H9 (cell line): Measurements from ENCODE around the gene BPGM. TPM values are rescaled to one million over a fixed set of nuclear protein-coding genes. Genes with fewer than 3 reads are reported as not detected.

Experiments
- DNase-seq: peaks from one replicate; pipeline ENCODE4 v3.0.0-alpha.2; 2017
- H2AFZ ChIP-seq: one replicate; pipeline ENCODE4 v1.6.1; 2013; ENCODE audit warnings: mild to moderate bottlenecking, low read length, control low read depth, moderate library complexity
- H2AK5ac ChIP-seq: 2 replicates; pipeline ENCODE4 v1.6.1; 2013; ENCODE audit warnings: low read length, control low read depth, mixed read lengths; ENCODE audit not compliant: insufficient read length
- H2BK120ac ChIP-seq: one replicate; pipeline ENCODE4 v1.6.1; 2013; ENCODE audit warnings: low read depth, mild to moderate bottlenecking, low read length, control low read depth, inconsistent platforms; ENCODE audit not compliant: poor library complexity, severe bottlenecking
- H2BK12ac ChIP-seq: 2 replicates; pipeline ENCODE4 v1.6.1; 2013; ENCODE audit warnings: low read length, control low read depth, mixed read lengths, low read depth; ENCODE audit not compliant: insufficient read length
- H2BK15ac ChIP-seq: 2 replicates; pipeline ENCODE4 v1.6.1; 2013; ENCODE audit warnings: low read depth, low read length, control low read depth
- H2BK20ac ChIP-seq: one replicate; pipeline ENCODE4 v1.6.1; 2013; ENCODE audit warnings: low read depth, mild to moderate bottlenecking, low read length, control low read depth, inconsistent platforms; ENCODE audit not compliant: poor library complexity, severe bottlenecking
- H2BK5ac ChIP-seq: 2 replicates; pipeline ENCODE4 v1.6.1; 2013; ENCODE audit warnings: low read length, control low read depth, mixed read lengths; ENCODE audit not compliant: insufficient read length
- H3K14ac ChIP-seq: 2 replicates; pipeline ENCODE4 v1.6.1; 2013; ENCODE audit warnings: low read length, control low read depth; ENCODE audit not compliant: insufficient read depth
- H3K18ac ChIP-seq: 2 replicates; pipeline ENCODE4 v1.6.1; 2013; ENCODE audit warnings: low read depth, mild to moderate bottlenecking, mixed read lengths, low read length, control low read depth; ENCODE audit not compliant: insufficient read length
- H3K23ac ChIP-seq: 2 replicates; pipeline ENCODE4 v1.6.1; 2013; ENCODE audit warnings: low read length, control low read depth, mixed read lengths, low read depth; ENCODE audit not compliant: insufficient read length
- H3K23me2 ChIP-seq: 2 replicates; pipeline ENCODE4 v1.6.1; 2013; ENCODE audit warnings: low read depth, mild to moderate bottlenecking, mixed read lengths, low read length, control low read depth; ENCODE audit not compliant: insufficient read length, poor library complexity, severe bottlenecking
- H3K27ac ChIP-seq: 2 replicates; pipeline ENCODE4 v1.5.1; 2013; ENCODE audit warnings: low read length, control low read depth, mixed read lengths, low read depth; ENCODE audit not compliant: insufficient read length
- H3K27me3 ChIP-seq: 2 replicates; pipeline ENCODE4 v1.6.1; 2013; ENCODE audit warnings: low read length, control low read depth, inconsistent platforms; ENCODE audit not compliant: insufficient read depth
- H3K4ac ChIP-seq: 2 replicates; pipeline ENCODE4 v1.6.1; 2013; ENCODE audit warnings: low read depth, mild to moderate bottlenecking, control low read depth, inconsistent platforms, low read length, moderate library complexity
- H3K4me1 ChIP-seq: 2 replicates; pipeline ENCODE4 v1.6.1; 2013; ENCODE audit warnings: low read length, control low read depth, inconsistent platforms; ENCODE audit not compliant: insufficient read depth
- H3K4me2 ChIP-seq: 2 replicates; pipeline ENCODE4 v1.6.1; 2013; ENCODE audit warnings: low read length, control low read depth, mixed read lengths; ENCODE audit not compliant: insufficient read length, insufficient read depth
- H3K56ac ChIP-seq: 2 replicates; pipeline ENCODE4 v1.6.1; 2013; ENCODE audit warnings: low read depth, mild to moderate bottlenecking, mixed read lengths, low read length, control low read depth; ENCODE audit not compliant: insufficient read length
- H3K79me1 ChIP-seq: 2 replicates; pipeline ENCODE4 v1.6.1; 2013; ENCODE audit warnings: low read depth, mild to moderate bottlenecking, moderate library complexity, low read length, control low read depth, inconsistent platforms; ENCODE audit not compliant: insufficient read depth, poor library complexity, severe bottlenecking
- H3K79me2 ChIP-seq: 2 replicates; pipeline ENCODE4 v1.6.1; 2013; ENCODE audit warnings: low read length, control low read depth, inconsistent platforms; ENCODE audit not compliant: insufficient read depth
- H3K9ac ChIP-seq: 2 replicates; pipeline ENCODE4 v1.6.1; 2013; ENCODE audit warnings: low read length, control low read depth, mixed read lengths; ENCODE audit not compliant: insufficient read length; ENCODE audit errors: extremely low read depth
- H3K9me3 ChIP-seq: one replicate; pipeline ENCODE4 v1.6.1; 2013; ENCODE audit warnings: low read depth, low read length, inconsistent platforms; ENCODE audit not compliant: control insufficient read depth
- H3T11ph ChIP-seq: one replicate; pipeline ENCODE4 v1.6.1; 2013; ENCODE audit warnings: mild to moderate bottlenecking, low read length, control low read depth, inconsistent platforms
- H4K20me1 ChIP-seq: one replicate; pipeline ENCODE4 v1.6.1; 2013; ENCODE audit not compliant: control insufficient read depth, insufficient read length, insufficient read depth
- H4K5ac ChIP-seq: 2 replicates; pipeline ENCODE4 v1.6.1; 2013; ENCODE audit warnings: low read depth, mild to moderate bottlenecking, mixed read lengths, low read length, control low read depth; ENCODE audit not compliant: insufficient read length
- H4K8ac ChIP-seq: replicated peaks from 2 replicates; pipeline ENCODE4 v1.6.1; 2013; ENCODE audit warnings: low read length, control low read depth, mixed read lengths, low read depth; ENCODE audit not compliant: insufficient read length
- H4K91ac ChIP-seq: 2 replicates; pipeline ENCODE4 v1.6.1; 2013; ENCODE audit warnings: low read depth, mild to moderate bottlenecking, moderate library complexity, mixed read lengths, low read length, control low read depth; ENCODE audit not compliant: insufficient read length
- H3K27ac Mint-ChIP-seq, 3 experiments: 2 replicates in 2 of 3; 3 replicates in 1 of 3; pipeline ENCODE4 v1.8.0; 2020 to 2021; ENCODE audit warnings: mixed read lengths in 3 of 3, mild to moderate bottlenecking in 1 of 3, moderate library complexity in 1 of 3
- H3K27me3 Mint-ChIP-seq: 2 replicates; pipeline ENCODE4 v1.8.0; 2021; ENCODE audit warnings: low read depth, mild to moderate bottlenecking, moderate library complexity, mixed read lengths
- H3K36me3 Mint-ChIP-seq, 3 experiments: 2 replicates in 2 of 3; 3 replicates in 1 of 3; pipeline ENCODE4 v1.8.0; 2020 to 2021; ENCODE audit warnings: low read depth in 3 of 3, mixed read lengths in 3 of 3; ENCODE audit not compliant: insufficient read depth in 1 of 3
- H3K4me1 Mint-ChIP-seq, 2 experiments: 2 replicates each; pipeline ENCODE4 v1.8.0; 2020; ENCODE audit warnings: mixed read lengths in 2 of 2
- H3K4me3 Mint-ChIP-seq, 2 experiments: 2 replicates in 1 of 2; 3 replicates in 1 of 2; pipeline ENCODE4 v1.8.0; 2020 to 2021; ENCODE audit warnings: mild to moderate bottlenecking in 2 of 2, mixed read lengths in 2 of 2, moderate library complexity in 1 of 2
- H3K9me3 Mint-ChIP-seq, 2 experiments: 2 replicates in 1 of 2; 3 replicates in 1 of 2; pipeline ENCODE4 v1.8.0; 2020; ENCODE audit warnings: mild to moderate bottlenecking in 2 of 2, mixed read lengths in 2 of 2, moderate library complexity in 1 of 2
- WGBS: extraction: QIAGEN DNeasy Blood & Tissue Kit; methylation state at CpG from one replicate; pipeline ENCODE4 v1.1.7; 2013; ENCODE audit warnings: missing lambda C conversion rate, low lambda C conversion rate, mixed read lengths; ENCODE audit not compliant: insufficient read length; ENCODE audit errors: extremely low coverage; 5-methylcytosine and 5-hydroxymethylcytosine counted together
- total RNA-seq: library from RNA; stranded (reverse); gene quantifications from 2 replicates; pipeline ENCODE4 v1.2.1, GENCODE V29; 2021
- TF ChIP-seq, protein P1 (sequence below): fragments of 200-600 bp; sonication (generic); conservative IDR thresholded peaks from 3 replicates; pipeline ENCODE4 v1.8.0; 2021; ENCODE audit warnings: antibody characterized with exemption, mild to moderate bottlenecking

BPGM gene
- total RNA-seq, 1 experiment from 2014 or later = 14.4 TPM

DNA sequence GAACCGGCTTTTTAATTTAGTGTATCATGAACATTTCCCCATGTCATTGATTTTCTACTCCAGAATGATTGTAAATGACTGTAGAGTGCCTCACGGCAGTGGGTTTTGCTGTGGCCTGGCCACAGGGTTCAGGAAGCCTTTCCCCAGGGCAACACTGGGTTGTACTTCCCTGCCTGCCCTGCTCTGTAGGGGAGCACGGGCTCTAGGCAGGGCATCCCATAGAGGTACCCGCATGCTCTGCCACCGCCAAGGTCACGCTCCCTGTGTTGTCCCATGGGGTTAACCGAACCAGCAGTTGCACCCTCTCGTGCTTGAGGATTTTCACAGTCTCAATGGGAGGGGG, 63.8 kb downstream of the BPGM start:
- H3K18ac ChIP-seq = no peak overlapping the region
- H4K20me1 ChIP-seq = no peaks in the 10 kb centered on the region
- no peak overlapping the region for H3K27ac Mint-ChIP-seq
- H4K8ac ChIP-seq = no peak overlapping the region
- WGBS = no CpG with 5 or more reads among the region's 8 CpGs
- DNase-seq = no peak
- H2BK12ac ChIP-seq = no peak overlapping the region
- H2AK5ac ChIP-seq = no peak overlapping the region
- H3K4ac ChIP-seq = no peak overlapping the region
- no peak overlapping the region for H3T11ph ChIP-seq
- H2BK20ac ChIP-seq = no peak overlapping the region
- no peak overlapping the region for H3K9ac ChIP-seq
- no peaks in the 10 kb centered on the region for H3K27me3 ChIP-seq
- no peaks in the 10 kb centered on the region for H3K9me3 ChIP-seq
- H2BK5ac ChIP-seq = no peak overlapping the region
- H2BK120ac ChIP-seq = no peak overlapping the region
- peaks cover 3% of the 10 kb centered on the region; the same call in 1 of the 2 replicates for H3K27me3 Mint-ChIP-seq
- H3K4me2 ChIP-seq = no peak overlapping the region
- no peak overlapping the region for H4K91ac ChIP-seq
- H3K79me1 ChIP-seq = no peaks in the 10 kb centered on the region
- H3K23ac ChIP-seq = no peak overlapping the region
- no peak overlapping the region for H2BK15ac ChIP-seq
- peaks cover 0 to 7% of the 10 kb centered on the region in 2 experiments; a peak in 1 of 4 replicates for H3K4me1 Mint-ChIP-seq
- H3K4me3 Mint-ChIP-seq = no peak overlapping the region
- no peaks in the 10 kb centered on the region for H3K79me2 ChIP-seq
- no peak overlapping the region for H4K5ac ChIP-seq
- no peaks in the 10 kb centered on the region for H3K36me3 Mint-ChIP-seq
- H3K23me2 ChIP-seq = no peaks in the 10 kb centered on the region
- H3K27ac ChIP-seq = no peak overlapping the region
- no peak overlapping the region for H2AFZ ChIP-seq
- H3K9me3 Mint-ChIP-seq = no peaks in the 10 kb centered on the region
- TF ChIP-seq, protein P1, sequence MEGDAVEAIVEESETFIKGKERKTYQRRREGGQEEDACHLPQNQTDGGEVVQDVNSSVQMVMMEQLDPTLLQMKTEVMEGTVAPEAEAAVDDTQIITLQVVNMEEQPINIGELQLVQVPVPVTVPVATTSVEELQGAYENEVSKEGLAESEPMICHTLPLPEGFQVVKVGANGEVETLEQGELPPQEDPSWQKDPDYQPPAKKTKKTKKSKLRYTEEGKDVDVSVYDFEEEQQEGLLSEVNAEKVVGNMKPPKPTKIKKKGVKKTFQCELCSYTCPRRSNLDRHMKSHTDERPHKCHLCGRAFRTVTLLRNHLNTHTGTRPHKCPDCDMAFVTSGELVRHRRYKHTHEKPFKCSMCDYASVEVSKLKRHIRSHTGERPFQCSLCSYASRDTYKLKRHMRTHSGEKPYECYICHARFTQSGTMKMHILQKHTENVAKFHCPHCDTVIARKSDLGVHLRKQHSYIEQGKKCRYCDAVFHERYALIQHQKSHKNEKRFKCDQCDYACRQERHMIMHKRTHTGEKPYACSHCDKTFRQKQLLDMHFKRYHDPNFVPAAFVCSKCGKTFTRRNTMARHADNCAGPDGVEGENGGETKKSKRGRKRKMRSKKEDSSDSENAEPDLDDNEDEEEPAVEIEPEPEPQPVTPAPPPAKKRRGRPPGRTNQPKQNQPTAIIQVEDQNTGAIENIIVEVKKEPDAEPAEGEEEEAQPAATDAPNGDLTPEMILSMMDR = no peak
- no peak overlapping the region for H3K56ac ChIP-seq
- no peaks in the 10 kb centered on the region; the same call in 1 of the 2 replicates for H3K4me1 ChIP-seq
- no peak overlapping the region for H3K14ac ChIP-seq
